ENCODE measurements around the gene MLN. TPM values are rescaled to one million over a fixed set of nuclear protein-coding genes. Genes with fewer than 3 reads are reported as not detected.

The MLN gene
- total RNA-seq, 4 donors from 2014 or later = not detected

DNA sequence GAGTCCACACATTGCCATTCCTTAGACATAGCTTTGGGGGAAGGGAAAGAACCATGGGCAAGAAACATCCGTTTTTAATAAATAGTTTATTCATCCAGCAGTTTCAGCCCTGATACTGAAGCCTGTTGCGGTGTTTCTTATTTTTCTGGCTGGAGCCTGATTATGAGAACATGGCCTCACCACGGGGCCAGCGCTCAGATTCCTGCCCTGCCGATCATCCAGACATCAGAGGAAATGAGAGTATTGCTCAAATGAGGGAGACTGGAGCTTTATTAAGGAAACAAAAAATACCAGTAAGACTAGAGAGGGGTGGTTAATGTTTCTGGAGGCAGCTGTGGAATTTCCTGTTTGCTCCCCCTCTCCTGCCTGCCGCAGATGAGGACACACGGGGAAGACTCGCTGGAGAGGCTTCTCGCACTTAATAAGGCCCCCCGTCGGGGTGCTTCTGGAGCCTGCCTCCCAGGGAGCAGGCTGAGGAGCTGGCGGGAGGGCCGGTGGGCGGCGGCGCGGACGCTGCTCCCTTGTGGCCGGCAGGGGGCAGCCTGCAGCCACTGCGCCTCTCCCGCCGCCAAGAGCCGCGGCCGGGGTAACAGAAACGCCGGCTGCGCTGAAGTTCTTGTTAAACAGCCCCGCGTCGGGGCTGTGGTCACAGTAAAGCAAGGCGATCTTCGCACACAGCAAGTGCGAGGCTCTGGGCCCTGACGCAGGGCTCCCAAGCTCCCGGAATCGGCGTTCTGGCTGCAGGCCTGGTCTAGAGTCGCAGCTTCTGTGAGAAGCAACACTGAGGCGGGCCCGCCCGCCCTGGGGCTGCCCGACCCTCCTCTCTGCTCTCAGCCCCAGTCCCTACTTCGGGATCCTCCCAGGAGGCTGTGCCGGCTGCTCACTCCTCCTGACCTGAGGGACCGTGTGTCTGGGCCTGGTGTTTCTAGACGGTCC is 32.4 kb downstream of the MLN start:
- Histone ChIP-seq H3K4me3 (replicated peaks in 1 of 3) (no peak overlapping the region), H3K36me3 (peaks cover 30 to 38% of the 10 kb centered on the region in 2 donors), H3K27me3 (no peaks in the 10 kb centered on the region), H3K9me3 (no peaks in the 10 kb centered on the region), H3K4me1 (peaks cover 26 to 42% of the 10 kb centered on the region in 2 donors), H3K27ac (peak overlapping the region; percentile 42 to 93 (median 81))
- intact Hi-C loops (cut with DNase I) = loop anchor here (5.0 to 10.0 kb wide), 2 partner anchors 53 to 256 kb away; no protein-coding TSS in a partner anchor
- peak in 1 of 2 donors; percentile 15 for TF ChIP-seq POLR2A (IDR thresholded peaks at IDR 0.05)
- TF ChIP-seq, protein P1, sequence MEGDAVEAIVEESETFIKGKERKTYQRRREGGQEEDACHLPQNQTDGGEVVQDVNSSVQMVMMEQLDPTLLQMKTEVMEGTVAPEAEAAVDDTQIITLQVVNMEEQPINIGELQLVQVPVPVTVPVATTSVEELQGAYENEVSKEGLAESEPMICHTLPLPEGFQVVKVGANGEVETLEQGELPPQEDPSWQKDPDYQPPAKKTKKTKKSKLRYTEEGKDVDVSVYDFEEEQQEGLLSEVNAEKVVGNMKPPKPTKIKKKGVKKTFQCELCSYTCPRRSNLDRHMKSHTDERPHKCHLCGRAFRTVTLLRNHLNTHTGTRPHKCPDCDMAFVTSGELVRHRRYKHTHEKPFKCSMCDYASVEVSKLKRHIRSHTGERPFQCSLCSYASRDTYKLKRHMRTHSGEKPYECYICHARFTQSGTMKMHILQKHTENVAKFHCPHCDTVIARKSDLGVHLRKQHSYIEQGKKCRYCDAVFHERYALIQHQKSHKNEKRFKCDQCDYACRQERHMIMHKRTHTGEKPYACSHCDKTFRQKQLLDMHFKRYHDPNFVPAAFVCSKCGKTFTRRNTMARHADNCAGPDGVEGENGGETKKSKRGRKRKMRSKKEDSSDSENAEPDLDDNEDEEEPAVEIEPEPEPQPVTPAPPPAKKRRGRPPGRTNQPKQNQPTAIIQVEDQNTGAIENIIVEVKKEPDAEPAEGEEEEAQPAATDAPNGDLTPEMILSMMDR (IDR thresholded peaks at IDR 0.05) = peak; percentile 70 to 99 (median 96)
- DNase-seq = peak; percentile 88 to 91
- 9 to 16% methylated on average over 10 to 27 of the region's 47 CpGs for WGBS, 2 donors

DNA sequence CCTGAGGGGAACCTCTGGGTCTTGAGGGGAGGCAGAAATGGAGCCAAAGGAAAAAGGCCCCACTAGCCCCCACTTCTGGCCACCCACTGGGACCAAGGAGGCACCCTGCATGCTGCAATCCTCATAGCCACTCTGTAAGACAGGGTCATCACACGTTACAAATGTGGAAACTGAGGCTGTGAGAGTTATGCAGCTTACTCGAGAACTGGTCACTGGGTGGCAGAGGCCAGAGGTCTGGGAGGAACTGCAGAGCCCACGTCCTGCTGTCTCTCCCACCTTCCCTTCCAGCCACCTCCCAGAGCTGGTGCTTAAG is 33.0 kb downstream of the MLN start:
- intact Hi-C loops (cut with DNase I) = loop anchor here (5.0 to 10.0 kb wide), 2 partner anchors 54 to 257 kb away; no protein-coding TSS in a partner anchor
- H3K4me3 ChIP-seq (replicated peaks in 1 of 3) = no peak overlapping the region
- peaks cover 26 to 42% of the 10 kb centered on the region in 2 donors for H3K4me1 ChIP-seq

DNA sequence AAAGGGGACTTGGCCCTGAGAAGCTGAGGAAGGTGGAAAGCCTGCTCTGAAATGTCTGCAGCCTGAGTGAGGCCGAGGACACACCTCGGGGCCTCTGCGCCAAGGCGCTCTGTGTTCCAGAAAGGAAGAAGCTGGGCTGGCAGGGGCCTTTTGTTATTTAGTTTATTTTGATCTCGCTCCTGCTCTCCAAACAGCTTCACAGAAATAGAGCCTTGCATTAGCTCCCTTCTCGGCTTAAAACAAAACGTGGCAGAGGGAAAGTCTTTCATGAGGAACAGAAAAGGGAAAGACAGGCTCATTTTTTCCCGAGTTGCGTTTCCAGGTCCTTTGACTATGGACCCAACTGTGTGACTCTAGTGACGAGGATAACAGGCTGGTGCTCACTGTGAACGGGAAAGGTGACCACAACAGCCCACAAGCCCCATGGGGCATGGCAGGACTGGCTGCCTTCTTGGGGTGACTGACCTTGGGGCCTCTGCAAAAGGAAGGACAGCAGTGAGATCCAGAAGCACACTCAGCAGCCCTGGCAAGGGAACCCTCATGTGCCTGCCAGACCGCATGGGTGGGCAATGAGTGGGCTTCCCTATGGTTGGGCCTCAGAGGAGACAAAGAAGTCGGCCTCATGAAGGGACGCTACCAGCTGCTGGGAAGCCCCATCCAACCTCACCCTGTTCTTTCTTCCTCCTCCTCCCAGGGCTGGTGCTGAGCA is 33.5 kb downstream of the MLN start:
- intact Hi-C loops (cut with DNase I) = loop anchor here (5.0 to 10.0 kb wide), 2 partner anchors 55 to 257 kb away; no protein-coding TSS in a partner anchor
- TF ChIP-seq, protein P1 (IDR thresholded peaks at IDR 0.05) = no peak
- TF ChIP-seq POLR2A (IDR thresholded peaks at IDR 0.05) = no peak
- peaks cover 19 to 27% of the 10 kb centered on the region in 2 donors for H3K36me3 ChIP-seq
- peak overlapping the region; percentile 42 to 93 (median 81) for H3K27ac ChIP-seq
- no peaks in the 10 kb centered on the region for H3K27me3 ChIP-seq
- peaks cover 26 to 42% of the 10 kb centered on the region in 2 donors for H3K4me1 ChIP-seq
- H3K9me3 ChIP-seq = no peaks in the 10 kb centered on the region
- 33% methylated on average over 14 of the region's 14 CpGs for WGBS, 2 donors
- peak; percentile 74 to 75 for DNase-seq
- no peak overlapping the region for H3K4me3 ChIP-seq (replicated peaks in 1 of 3)

More for the DNA sequence above, 33.0 kb downstream of the MLN start:
- H3K36me3 ChIP-seq = peaks cover 24 to 32% of the 10 kb centered on the region in 2 donors
- DNase-seq = no peak
- H3K27me3 ChIP-seq = no peaks in the 10 kb centered on the region
- H3K27ac ChIP-seq = peak overlapping the region; percentile 42 to 93 (median 81)
- no peaks in the 10 kb centered on the region for H3K9me3 ChIP-seq
- TF ChIP-seq, protein P1 (IDR thresholded peaks at IDR 0.05) = no peak
- no peak for TF ChIP-seq POLR2A (IDR thresholded peaks at IDR 0.05)
- WGBS, 2 donors = 34 to 47% methylated on average over 3 of the region's 3 CpGs

DNA sequence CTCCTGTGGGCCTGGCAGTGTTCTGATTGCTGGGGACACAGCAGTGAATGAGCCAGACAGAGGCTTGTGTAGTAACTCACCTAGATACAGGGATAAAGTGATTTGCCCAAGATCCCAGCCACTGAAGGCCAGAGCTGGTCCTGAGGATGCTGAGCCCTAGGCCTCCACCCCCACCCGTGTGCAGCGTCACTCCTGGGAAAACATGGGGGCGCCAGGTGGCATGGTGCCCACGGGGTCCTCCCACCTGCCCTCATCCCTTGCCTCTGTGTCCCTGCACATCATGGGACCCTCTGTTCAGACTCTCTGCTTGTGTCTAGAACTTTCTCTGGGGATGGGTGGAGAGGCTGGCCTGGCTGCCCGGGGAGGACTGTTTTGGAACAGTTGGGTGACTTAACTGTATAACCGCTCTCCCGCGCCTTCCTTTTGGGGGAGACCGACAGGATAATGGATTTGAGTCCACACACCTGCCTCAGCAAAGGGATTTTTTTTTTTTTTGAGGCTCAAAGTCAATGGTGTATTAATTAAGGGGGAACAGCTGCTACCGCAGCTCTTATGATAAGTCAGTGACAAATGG is 34.5 kb downstream of the MLN start:
- Histone ChIP-seq H3K4me3 (replicated peaks in 1 of 3) (no peak overlapping the region), H3K27ac (peak overlapping the region; percentile 33 to 93 (median 81)), H3K4me1 (peaks cover 26 to 42% of the 10 kb centered on the region in 2 donors), H3K27me3 (no peaks in the 10 kb centered on the region), H3K9me3 (no peaks in the 10 kb centered on the region), H3K36me3 (peaks cover 13 to 19% of the 10 kb centered on the region in 2 donors)
- TF ChIP-seq, protein P1 (IDR thresholded peaks at IDR 0.05) = no peak
- TF ChIP-seq POLR2A (IDR thresholded peaks at IDR 0.05) = no peak
- intact Hi-C loops (cut with DNase I) = loop anchor here (2.0 to 10.0 kb wide), 2 partner anchors 185 to 385 kb away; partner anchors contain the start of gene BAK1
- 86% methylated on average over 10 of the region's 10 CpGs for WGBS, 2 donors
- no peak for DNase-seq

Measured in thyroid gland (tissue), 4 donors.